ENCODE measurements around the gene LORICRIN. TPM values are rescaled to one million over a fixed set of nuclear protein-coding genes. Genes with fewer than 3 reads are reported as not detected.

The LORICRIN gene, protein sequence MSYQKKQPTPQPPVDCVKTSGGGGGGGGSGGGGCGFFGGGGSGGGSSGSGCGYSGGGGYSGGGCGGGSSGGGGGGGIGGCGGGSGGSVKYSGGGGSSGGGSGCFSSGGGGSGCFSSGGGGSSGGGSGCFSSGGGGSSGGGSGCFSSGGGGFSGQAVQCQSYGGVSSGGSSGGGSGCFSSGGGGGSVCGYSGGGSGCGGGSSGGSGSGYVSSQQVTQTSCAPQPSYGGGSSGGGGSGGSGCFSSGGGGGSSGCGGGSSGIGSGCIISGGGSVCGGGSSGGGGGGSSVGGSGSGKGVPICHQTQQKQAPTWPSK
- not detected in 2 replicates for total RNA-seq

DNA sequence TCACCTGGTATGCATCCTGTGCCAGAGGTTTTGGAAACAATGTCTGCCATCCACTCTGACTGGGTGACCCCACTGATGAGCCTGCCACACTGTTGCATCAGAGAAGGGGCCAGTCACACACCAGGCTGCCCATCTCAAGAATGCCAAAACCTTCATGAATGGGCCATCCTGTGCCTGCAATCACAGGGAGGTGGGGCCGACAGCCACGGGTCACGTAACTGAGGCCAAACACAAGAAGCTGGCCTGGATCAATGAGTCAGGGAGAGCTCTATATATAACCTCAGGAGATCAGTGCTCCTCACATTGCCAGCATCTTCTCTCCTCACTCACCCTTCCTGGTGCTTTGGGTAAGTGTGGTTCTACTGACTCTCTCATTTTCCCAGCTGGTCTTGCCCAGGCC, at the start of gene LORICRIN:
Gene LORICRIN, plus strand, starts transcription at position 301 of the 400 bp plus-strand sequence. CDS start 1,263 bp downstream, outside the sequence.

DNA sequence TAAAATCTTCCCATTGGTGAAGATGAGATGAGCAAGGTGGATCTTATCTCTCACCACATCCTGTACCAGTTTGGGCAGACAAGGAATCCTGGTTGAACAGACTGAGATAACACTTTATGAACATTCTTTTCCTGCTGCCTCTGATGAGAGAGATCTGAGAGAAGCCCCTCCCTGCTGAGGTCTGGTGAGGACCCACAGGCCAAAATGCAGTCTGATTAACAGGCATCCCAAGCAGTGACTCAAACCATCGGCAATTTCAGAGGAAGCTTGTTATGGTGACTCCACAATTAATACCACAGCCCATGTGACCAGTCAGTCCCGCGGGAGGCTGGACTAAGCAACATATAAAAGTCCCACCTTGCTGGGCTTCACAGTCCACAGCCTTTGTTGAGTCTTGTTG, 42.3 kb upstream of the LORICRIN start, which contains the start of gene PRR9:
Gene PRR9, plus strand, starts transcription at position 373 of the 400 bp plus-strand sequence. CDS start 561 bp downstream, outside the sequence.

Other genes starting within 250 kb of the LORICRIN start
- not detected in 2 replicates for gene SPRR1B, start 228.5 kb upstream of the LORICRIN start, total RNA-seq
- gene SPRR2D, start 218.6 kb upstream of the LORICRIN start, total RNA-seq = not detected in 2 replicates
- not detected in 2 replicates for gene SPRR2A, start 202.2 kb upstream of the LORICRIN start, total RNA-seq
- not detected in 2 replicates for gene SPRR2B, start 188.1 kb upstream of the LORICRIN start, total RNA-seq
- gene SPRR2E, start 165.2 kb upstream of the LORICRIN start, total RNA-seq = not detected in 2 replicates
- not detected in 2 replicates for gene SPRR2F, start 146.2 kb upstream of the LORICRIN start, total RNA-seq
- not detected in 2 replicates for gene SPRR2G, start 108.8 kb upstream of the LORICRIN start, total RNA-seq
- gene LELP1, start 56.3 kb upstream of the LORICRIN start, total RNA-seq = not detected in 2 replicates
- 0.51 TPM in 1 of 2 replicates, not detected in the other for gene PRR9, start 42.1 kb upstream of the LORICRIN start, total RNA-seq
- gene PGLYRP3, start 53.3 kb downstream of the LORICRIN start, total RNA-seq = not detected in 2 replicates
- not detected in 2 replicates for gene PGLYRP4, start 89.2 kb downstream of the LORICRIN start, total RNA-seq
- gene S100A9, start 98.2 kb downstream of the LORICRIN start, total RNA-seq = not detected in 2 replicates
- gene S100A12, start 115.9 kb downstream of the LORICRIN start, total RNA-seq = not detected in 2 replicates
- not detected in 2 replicates for gene S100A8, start 131.4 kb downstream of the LORICRIN start, total RNA-seq
- gene S100A7A, start 156.8 kb downstream of the LORICRIN start, total RNA-seq = not detected in 2 replicates
- gene S100A7, start 201.0 kb downstream of the LORICRIN start, total RNA-seq = not detected in 2 replicates

All from smooth muscle cell of the umbilical artery (primary cell).